H1 (cell line): ENCODE measurements around the gene NOC2L.

Source experiments
- CEBPB ChIP-seq: IDR thresholded peaks from 2 replicates; pipeline ENCODE4 v1.6.1; 2012; ENCODE audit warnings: low read depth, low read length
- EGR1 ChIP-seq: IDR thresholded peaks from 2 replicates; pipeline ENCODE4 v1.6.1; 2011; ENCODE audit warnings: low read depth, low read length, borderline replicate concordance
- EP300 ChIP-seq, 2 experiments: IDR thresholded peaks; 1 replicate in 1 of 2; 2 replicates in 1 of 2; pipeline ENCODE4 v1.6.1; 2011 to 2012; ENCODE audit warnings: low read depth in 2 of 2, low read length in 2 of 2, mild to moderate bottlenecking in 2 of 2, borderline replicate concordance in 1 of 2, inconsistent platforms in 1 of 2, moderate library complexity in 1 of 2
- FOSL1 ChIP-seq: IDR thresholded peaks from 2 replicates; pipeline ENCODE4 v1.6.1; 2011; ENCODE audit warnings: mild to moderate bottlenecking, low read depth, low read length, moderate library complexity; ENCODE audit not compliant: insufficient read depth
- GTF2F1 ChIP-seq: IDR thresholded peaks from 2 replicates; pipeline ENCODE4 v1.6.1; 2012; ENCODE audit warnings: low read depth, low read length, improper control_type of control experiment, borderline replicate concordance
- JUND ChIP-seq: IDR thresholded peaks from 2 replicates; pipeline ENCODE4 v1.6.1; 2011; ENCODE audit warnings: mild to moderate bottlenecking, improper control_type of control experiment, low read length
- NANOG ChIP-seq: IDR thresholded peaks from 2 replicates; pipeline ENCODE4 v1.6.1; 2011; ENCODE audit warnings: low read length, low read depth, mild to moderate bottlenecking, inconsistent platforms; ENCODE audit not compliant: insufficient read depth, poor library complexity, severe bottlenecking
- NRF1 ChIP-seq: IDR thresholded peaks from 2 replicates; pipeline ENCODE4 v1.6.1; 2011; ENCODE audit warnings: mild to moderate bottlenecking, low read depth, low read length, improper control_type of control experiment
- POLR2A ChIP-seq, 2 experiments: IDR thresholded peaks; 1 replicate in 1 of 2; 2 replicates in 1 of 2; pipeline ENCODE4 v1.6.1; 2011; ENCODE audit warnings: low read depth in 2 of 2, low read length in 2 of 2, mild to moderate bottlenecking in 2 of 2; ENCODE audit errors: control extremely low read depth in 1 of 2
- POLR2AphosphoS5 ChIP-seq: IDR thresholded peaks from 2 replicates; pipeline ENCODE4 v1.6.1; 2011; ENCODE audit warnings: low read depth, low read length
- SP1 ChIP-seq: IDR thresholded peaks from 2 replicates; pipeline ENCODE4 v1.6.1; 2011; ENCODE audit warnings: low read depth, low read length
- SUZ12 ChIP-seq: fragments of 200-600 bp; sonication (generic); IDR thresholded peaks from 2 replicates; pipeline ENCODE4 v1.6.1; 2012; ENCODE audit warnings: mild to moderate bottlenecking, inconsistent platforms, low read length, moderate library complexity, mixed read lengths
- TF ChIP-seq, protein P1 (sequence below), 3 experiments: IDR thresholded peaks; 1 replicate in 2 of 3; 2 replicates in 1 of 3; pipeline versions ENCODE4 v1.5.1 to v1.6.1; 2011; ENCODE audit warnings: low read length in 3 of 3, mild to moderate bottlenecking in 3 of 3, inconsistent platforms in 2 of 3, low read depth in 1 of 3, moderate library complexity in 1 of 3; ENCODE audit not compliant: insufficient read depth in 1 of 3; ENCODE audit errors: control extremely low read depth in 1 of 3

DNA sequence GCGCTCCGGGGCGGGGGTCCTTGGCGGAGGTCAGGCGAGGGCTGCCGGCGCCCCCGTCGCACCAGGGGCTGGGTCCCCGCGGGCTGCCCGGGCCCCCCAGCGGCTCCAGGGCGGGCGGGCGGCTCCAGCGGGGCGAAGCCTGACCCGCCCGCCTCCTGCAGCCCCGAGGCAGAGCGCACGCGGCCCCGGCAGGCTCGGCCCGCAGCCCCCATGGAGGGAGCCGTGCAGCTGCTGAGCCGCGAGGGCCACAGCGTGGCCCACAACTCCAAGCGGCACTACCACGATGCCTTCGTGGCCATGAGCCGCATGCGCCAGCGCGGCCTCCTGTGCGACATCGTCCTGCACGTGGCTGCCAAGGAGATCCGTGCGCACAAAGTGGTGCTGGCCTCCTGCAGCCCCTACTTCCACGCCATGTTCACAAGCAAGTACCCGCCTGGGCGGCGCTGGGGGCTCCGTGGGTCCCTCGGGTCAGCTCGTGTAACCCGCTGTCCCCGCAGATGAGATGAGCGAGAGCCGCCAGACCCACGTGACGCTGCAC lies 2.1 kb upstream of the NOC2L start:
- TF ChIP-seq JUND (no peak), NRF1 (no peak), GTF2F1 (no peak), POLR2AphosphoS5 (no peak), FOSL1 (no peak), CEBPB (no peak), EP300 (IDR thresholded peaks at IDR 0.05; ENCODE audit: borderline replicate concordance in 1 of 2, low read depth in 2 of 2, low read length in 2 of 2) (no peak), NANOG (no peak), EGR1 (peak; percentile 82; the same call in 1 of the 2 replicates), SUZ12 (peak; percentile 39; the same call in 1 of the 2 replicates), SP1 (no peak), POLR2A (IDR thresholded peaks at IDR 0.05; ENCODE audit: control extremely low read depth in 1 of 2, low read depth in 2 of 2, low read length in 2 of 2) (no peak)
- TF ChIP-seq, protein P1, sequence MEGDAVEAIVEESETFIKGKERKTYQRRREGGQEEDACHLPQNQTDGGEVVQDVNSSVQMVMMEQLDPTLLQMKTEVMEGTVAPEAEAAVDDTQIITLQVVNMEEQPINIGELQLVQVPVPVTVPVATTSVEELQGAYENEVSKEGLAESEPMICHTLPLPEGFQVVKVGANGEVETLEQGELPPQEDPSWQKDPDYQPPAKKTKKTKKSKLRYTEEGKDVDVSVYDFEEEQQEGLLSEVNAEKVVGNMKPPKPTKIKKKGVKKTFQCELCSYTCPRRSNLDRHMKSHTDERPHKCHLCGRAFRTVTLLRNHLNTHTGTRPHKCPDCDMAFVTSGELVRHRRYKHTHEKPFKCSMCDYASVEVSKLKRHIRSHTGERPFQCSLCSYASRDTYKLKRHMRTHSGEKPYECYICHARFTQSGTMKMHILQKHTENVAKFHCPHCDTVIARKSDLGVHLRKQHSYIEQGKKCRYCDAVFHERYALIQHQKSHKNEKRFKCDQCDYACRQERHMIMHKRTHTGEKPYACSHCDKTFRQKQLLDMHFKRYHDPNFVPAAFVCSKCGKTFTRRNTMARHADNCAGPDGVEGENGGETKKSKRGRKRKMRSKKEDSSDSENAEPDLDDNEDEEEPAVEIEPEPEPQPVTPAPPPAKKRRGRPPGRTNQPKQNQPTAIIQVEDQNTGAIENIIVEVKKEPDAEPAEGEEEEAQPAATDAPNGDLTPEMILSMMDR (IDR thresholded peaks at IDR 0.05; ENCODE audit: control extremely low read depth in 1 of 3, insufficient read depth in 1 of 3, low read depth in 1 of 3, low read length in 3 of 3): no peak
